Subcutaneous abdominal adipose tissue (tissue), 5 donors: ENCODE data around the gene DDA1.
A peak's percentile ranks its signal among the peaks of the same experiment; 100 is the strongest.

Source experiments
- H3K27ac ChIP-seq: one replicate; pipeline ENCODE4 v1.7.0; 2013; ENCODE audit warnings: low read depth, mild to moderate bottlenecking, inconsistent platforms, low read length, moderate library complexity
- H3K27me3 ChIP-seq, 5 donors: one replicate each; pipeline ENCODE4 v1.7.0; 2013; ENCODE audit warnings: low read length in 5 of 5, inconsistent platforms in 1 of 5; ENCODE audit not compliant: control insufficient read depth in 5 of 5, insufficient read depth in 4 of 5
- H3K36me3 ChIP-seq, 5 donors: one replicate each; pipeline ENCODE4 v1.7.0; 2013; ENCODE audit warnings: low read length in 5 of 5; ENCODE audit not compliant: control insufficient read depth in 5 of 5, insufficient read depth in 5 of 5
- H3K4me1 ChIP-seq, 5 donors: one replicate each; pipeline ENCODE4 v1.7.0; 2013; ENCODE audit warnings: low read length in 5 of 5, mild to moderate bottlenecking in 3 of 5, moderate library complexity in 1 of 5; ENCODE audit not compliant: control insufficient read depth in 5 of 5, insufficient read depth in 5 of 5
- H3K4me3 ChIP-seq, 5 donors: one replicate each; pipeline ENCODE4 v1.7.0; 2013; ENCODE audit warnings: low read length in 5 of 5, low read depth in 1 of 5
- H3K9ac ChIP-seq, 5 donors: one replicate each; pipeline ENCODE4 v1.7.0; 2013; ENCODE audit warnings: low read length in 5 of 5, mild to moderate bottlenecking in 4 of 5, moderate library complexity in 3 of 5
- H3K9me3 ChIP-seq, 5 donors: one replicate each; pipeline ENCODE4 v1.7.0; 2013; ENCODE audit warnings: low read length in 5 of 5; ENCODE audit not compliant: control insufficient read depth in 5 of 5
- donor health status: healthy.
- donor health status: healthy.
- donor health status: healthy.
- donor health status: healthy.
- donor health status: healthy.

Gene DDA1

DNA sequence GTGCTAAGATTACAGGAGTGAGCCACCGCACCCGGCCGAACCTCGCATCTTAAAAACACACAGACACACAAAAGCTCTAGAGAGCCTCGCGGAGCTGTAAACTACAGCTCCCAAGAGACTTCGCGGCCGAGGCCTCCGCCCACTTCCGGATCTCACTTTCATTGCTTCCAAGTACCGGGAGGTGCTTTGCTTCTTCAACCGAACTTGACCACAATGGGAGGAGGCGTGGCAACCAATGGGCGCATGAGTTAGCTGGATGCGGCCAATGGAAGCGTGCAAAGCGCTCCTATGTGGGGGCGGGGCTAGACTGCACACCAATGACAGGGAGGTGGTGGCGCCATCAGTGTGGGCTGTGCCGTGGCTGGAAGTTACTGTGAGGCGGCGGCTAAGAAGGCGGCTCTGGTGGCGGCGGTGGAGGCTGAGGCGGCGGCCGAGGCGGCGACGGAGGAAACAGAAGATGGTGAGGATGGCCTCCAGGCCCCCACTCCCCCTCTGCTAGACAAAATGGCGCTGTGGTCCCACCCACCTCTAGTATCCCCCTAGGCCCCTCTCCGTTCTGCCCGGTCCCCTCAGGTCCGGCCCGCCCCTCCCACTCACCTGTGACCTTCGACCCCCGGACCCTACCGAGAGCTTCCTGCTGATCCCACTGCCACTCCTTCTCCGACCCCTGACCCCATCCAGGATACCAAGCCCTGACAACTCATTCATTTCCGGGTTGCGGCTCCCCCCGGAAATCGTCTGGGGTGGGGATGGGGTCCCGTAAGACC is at the start of gene DDA1:
DDA1 (plus strand) TSS at position 366 of the 767 bp plus-strand sequence; CDS start at position 458, 92 bp downstream.
- Histone ChIP-seq H3K9me3 (no peaks in the 10 kb centered on the region), H3K4me3 (peak within 1 kb of the TSS; percentile 73 to 93 (median 89)), H3K36me3 (peaks cover 0 to 29% (median 11%) of the 10 kb centered on the region in 5 donors), H3K27ac (peak within 1 kb of the TSS; percentile 67), H3K27me3 (no peaks in the 10 kb centered on the region), H3K9ac (peak within 1 kb of the TSS in 4 of 5 donors; percentile 86 to 92 (median 88)), H3K4me1 (peaks cover 6 to 55% (median 40%) of the 10 kb centered on the region in 5 donors)

DNA sequence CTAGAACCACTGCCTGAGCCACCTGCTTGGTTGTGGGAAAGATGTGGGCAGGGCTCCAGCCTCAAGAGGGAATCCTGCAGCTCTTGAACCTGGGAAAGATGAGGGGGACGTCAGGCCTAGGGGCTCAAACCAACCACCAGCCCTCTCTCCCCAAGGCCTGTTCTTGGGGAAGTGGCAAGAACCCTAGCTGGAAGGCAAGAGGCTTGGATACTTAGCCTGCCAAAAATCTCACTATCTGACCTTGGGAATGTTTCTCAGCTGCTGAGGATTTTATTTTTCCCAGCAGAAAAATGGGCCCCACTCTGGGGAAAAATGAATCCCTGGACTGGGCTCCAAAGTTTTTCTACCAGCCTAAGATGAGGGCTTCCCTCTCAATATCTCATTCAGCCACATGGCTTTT is 49.4 kb upstream of the DDA1 start:
- Histone ChIP-seq H3K9me3 (peaks cover 0 to 11% (median 7%) of the 10 kb centered on the region in 5 donors), H3K36me3 (peaks cover 0 to 38% (median 17%) of the 10 kb centered on the region in 5 donors), H3K4me3 (peak overlapping the region in 1 of 5 donors; percentile 16), H3K9ac (no peak overlapping the region), H3K4me1 (peaks cover 0 to 25% (median 4%) of the 10 kb centered on the region in 5 donors), H3K27me3 (no peaks in the 10 kb centered on the region), H3K27ac (no peak overlapping the region)

GRCh38 chr19:17260842-17261325 is 48.5 kb upstream of the DDA1 start:
- Histone ChIP-seq H3K4me1 (peaks cover 0 to 28% (median 0%) of the 10 kb centered on the region in 5 donors), H3K4me3 (no peak overlapping the region), H3K9me3 (peaks cover 0 to 11% (median 7%) of the 10 kb centered on the region in 5 donors), H3K9ac (no peak overlapping the region), H3K27me3 (no peaks in the 10 kb centered on the region), H3K36me3 (peaks cover 0 to 31% (median 13%) of the 10 kb centered on the region in 5 donors), H3K27ac (no peak overlapping the region)

DNA sequence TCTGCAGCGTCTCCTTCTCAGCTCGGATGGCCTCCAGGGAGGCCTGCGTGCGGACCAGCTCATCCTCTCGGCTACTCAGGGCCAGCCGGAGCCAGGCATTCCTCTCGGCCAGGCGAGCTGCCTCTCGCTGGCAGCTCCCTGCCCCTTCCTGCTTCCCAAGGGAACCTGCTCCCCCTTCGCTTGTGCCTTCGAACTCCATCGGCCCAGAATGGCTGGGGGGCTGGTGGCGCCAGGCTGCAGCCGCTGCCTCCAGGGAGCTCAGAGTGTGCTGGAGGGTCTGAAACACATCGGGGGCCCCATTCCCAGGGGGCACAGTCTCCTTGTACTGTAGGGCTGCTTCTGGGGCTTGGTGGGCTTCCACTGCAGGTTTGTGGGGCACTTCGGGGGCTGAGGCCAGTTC is 46.8 kb upstream of the DDA1 start:
- peak overlapping the region in 2 of 5 donors; percentile 27 to 52 for H3K4me3 ChIP-seq

DNA sequence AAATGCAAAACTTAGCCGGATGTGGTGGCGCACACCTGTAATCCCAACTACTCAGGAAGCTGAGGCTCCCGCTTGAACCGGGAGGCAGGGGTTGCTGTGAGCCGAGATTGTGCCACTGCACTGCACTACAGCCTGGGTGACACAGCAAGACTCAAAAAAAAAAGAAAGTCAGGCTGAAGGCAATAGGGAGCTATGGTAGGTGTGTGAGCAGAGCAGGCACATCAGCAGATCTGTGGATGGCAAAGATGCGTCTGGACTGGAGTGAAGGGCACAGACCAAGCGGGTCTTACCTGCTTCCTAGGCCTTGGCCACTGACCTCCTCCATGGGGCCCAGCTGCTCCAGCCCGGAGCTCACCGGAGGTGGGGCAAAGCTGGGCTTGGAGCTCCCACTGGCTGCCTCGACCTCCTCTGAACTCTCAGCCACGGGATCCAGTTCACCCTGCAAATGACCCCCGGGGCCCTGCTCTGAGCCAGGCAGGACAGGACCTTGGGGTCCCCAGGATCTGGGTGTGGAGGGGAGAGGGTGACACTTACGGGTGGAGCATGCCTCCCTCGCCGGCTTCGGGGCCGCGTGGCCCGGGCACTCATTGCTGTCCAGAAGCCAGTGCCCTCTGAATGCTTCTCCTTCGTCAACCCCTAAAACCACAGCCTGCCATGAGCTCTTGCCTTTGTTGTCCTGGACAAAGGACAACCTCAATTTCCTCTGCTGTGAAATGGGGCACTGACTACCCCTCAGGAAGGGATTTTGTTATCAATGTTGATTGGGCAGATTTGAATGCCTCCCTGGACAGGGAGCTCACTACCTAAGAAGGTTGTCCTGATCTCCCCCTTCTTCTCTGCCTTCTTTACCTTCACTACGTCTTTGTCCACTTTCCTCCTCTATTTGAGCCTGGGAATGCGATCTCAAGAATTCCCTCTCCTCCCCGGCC is 45.4 kb upstream of the DDA1 start:
- Histone ChIP-seq H3K27ac (peak overlapping the region; percentile 81), H3K4me3 (peak overlapping the region in 4 of 5 donors; percentile 51 to 81 (median 66)), H3K4me1 (peaks cover 5 to 40% (median 14%) of the 10 kb centered on the region in 5 donors), H3K27me3 (no peaks in the 10 kb centered on the region), H3K36me3 (peaks cover 0 to 12% (median 8%) of the 10 kb centered on the region in 5 donors), H3K9ac (peak overlapping the region; percentile 3 to 89 (median 58)), H3K9me3 (peaks cover 0 to 10% (median 7%) of the 10 kb centered on the region in 5 donors)

More for the DNA sequence above, 46.8 kb upstream of the DDA1 start:
- no peak overlapping the region for H3K27ac ChIP-seq
- peaks cover 0 to 21% (median 13%) of the 10 kb centered on the region in 5 donors for H3K36me3 ChIP-seq
- H3K4me1 ChIP-seq = peaks cover 0 to 33% (median 6%) of the 10 kb centered on the region in 5 donors
- peaks cover 0 to 11% (median 7%) of the 10 kb centered on the region in 5 donors for H3K9me3 ChIP-seq
- H3K27me3 ChIP-seq = no peaks in the 10 kb centered on the region
- H3K9ac ChIP-seq = peak overlapping the region in 2 of 5 donors; percentile 26 to 56

DNA sequence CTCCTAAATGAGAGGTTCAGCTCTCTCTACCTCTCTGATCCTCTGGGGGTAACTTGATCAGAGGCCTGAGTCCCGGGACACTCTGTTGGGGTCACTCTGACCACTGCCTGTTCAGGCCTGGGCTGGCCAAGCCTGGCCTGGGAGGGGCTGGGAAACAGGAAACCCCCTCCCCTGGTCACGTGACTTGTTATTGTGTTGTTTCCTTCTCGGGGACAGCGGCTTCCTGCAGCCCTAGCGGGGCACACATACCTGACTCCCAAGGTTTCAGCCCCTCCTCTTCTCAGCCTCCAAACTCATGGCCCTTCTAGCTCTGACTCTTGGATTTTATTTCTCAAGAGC is 44.8 kb upstream of the DDA1 start, which contains the start of gene USHBP1:
USHBP1 (minus strand) TSS at position 105 of the 339 bp plus-strand sequence. CDS start 446 bp downstream, outside the sequence.
- peak within 1 kb of the TSS; percentile 81 for H3K27ac ChIP-seq
- H3K9me3 ChIP-seq = peaks cover 0 to 4% (median 2%) of the 10 kb centered on the region in 5 donors
- peaks cover 0 to 11% (median 3%) of the 10 kb centered on the region in 5 donors for H3K36me3 ChIP-seq

DNA sequence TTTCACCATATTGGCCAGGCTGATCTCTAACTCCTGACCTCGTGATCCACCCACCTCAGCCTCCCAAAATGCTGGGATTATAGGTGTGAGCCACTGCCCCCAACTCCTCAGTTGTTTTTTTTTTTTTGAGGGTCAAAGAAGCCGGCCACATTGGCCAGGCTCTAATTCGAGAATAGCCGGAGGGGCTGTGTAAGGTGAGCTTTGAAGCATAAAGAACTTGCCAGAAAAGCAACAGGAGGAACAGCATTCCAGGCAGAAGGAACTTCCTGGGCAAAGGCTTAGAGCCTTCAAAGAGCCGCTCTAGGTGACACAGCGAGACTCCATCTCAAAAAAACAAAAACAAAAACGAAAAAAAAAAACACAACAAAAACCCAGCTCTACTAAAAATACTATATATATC is 43.3 kb upstream of the DDA1 start:
- Histone ChIP-seq H3K36me3 (peaks cover 0 to 17% (median 4%) of the 10 kb centered on the region in 5 donors), H3K27me3 (no peaks in the 10 kb centered on the region), H3K9me3 (no peaks in the 10 kb centered on the region), H3K9ac (no peak overlapping the region), H3K27ac (no peak overlapping the region), H3K4me3 (no peak overlapping the region), H3K4me1 (peaks cover 5 to 36% (median 14%) of the 10 kb centered on the region in 5 donors)

More for the DNA sequence above, 44.8 kb upstream of the DDA1 start, which contains the start of gene USHBP1:
- peaks cover 5 to 40% (median 14%) of the 10 kb centered on the region in 5 donors for H3K4me1 ChIP-seq
- peak within 1 kb of the TSS in 4 of 5 donors; percentile 51 to 81 (median 66) for H3K4me3 ChIP-seq
- H3K27me3 ChIP-seq = no peaks in the 10 kb centered on the region
- H3K9ac ChIP-seq = peak within 1 kb of the TSS; percentile 3 to 89 (median 58)

DNA sequence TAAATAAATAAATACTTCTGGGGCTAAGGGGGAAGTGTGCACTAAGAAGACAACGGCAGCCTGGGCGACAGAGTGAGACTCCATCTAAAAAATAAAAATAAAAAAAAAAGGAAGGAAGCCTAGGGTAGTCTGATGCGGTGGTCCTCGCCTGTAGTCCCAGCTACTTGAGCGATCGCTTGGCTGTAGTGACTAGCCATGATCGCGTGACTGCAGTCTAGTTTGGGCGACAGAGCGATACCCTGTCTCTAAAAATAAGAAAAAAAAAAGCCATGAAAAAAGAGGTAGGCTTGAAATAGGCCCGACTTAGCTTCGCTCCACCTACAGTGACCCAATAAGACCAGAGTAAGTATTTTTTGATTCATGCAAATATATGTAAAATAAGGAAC is 42.8 kb upstream of the DDA1 start:
- Histone ChIP-seq H3K27ac (no peak overlapping the region), H3K27me3 (no peaks in the 10 kb centered on the region), H3K4me3 (peak overlapping the region in 1 of 5 donors; percentile 11), H3K9ac (no peak overlapping the region), H3K4me1 (peaks cover 5 to 34% (median 14%) of the 10 kb centered on the region in 5 donors), H3K36me3 (peaks cover 0 to 23% (median 9%) of the 10 kb centered on the region in 5 donors), H3K9me3 (no peaks in the 10 kb centered on the region)

DNA sequence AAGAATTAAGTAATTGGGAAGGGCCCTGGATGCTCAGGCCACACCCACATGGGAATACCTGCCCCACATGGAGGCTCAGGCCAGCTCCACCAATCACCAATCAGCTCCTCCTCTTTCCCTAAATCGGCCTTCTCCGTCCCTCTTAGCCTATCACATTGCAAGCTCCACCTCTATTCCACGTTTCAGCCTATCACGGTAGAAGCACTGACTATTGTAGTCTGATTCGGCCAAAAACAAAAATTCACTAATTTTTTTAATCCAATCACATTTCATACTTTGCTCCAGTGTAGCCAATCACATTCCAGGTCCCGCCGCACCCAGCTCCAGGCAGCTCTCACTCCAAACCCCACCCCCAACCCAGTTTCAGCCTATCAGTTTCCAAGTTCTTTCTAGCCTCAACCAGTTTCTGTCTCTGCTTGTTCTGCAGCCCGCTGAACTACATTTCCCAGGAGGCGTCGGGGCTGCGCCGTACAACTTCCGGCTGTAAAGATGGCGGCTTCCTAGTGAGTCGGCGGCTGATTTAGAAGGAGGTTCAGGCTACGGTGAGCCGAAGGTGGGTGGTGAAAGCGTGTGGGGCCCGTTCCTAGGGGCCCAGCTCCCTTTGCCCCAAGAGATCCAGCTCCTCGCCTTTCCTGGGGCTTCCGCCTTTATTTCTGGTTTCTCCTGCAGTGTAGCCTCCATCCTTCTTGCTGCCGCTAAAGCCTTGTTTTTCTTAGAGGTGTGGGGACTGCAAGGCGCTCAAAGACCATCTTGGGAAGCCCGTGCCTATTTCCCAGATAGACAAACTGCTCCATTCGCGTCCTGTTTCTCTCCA is 42.2 kb upstream of the DDA1 start, which contains the start of gene BABAM1:
BABAM1 (plus strand) TSS at position 469 of the 814 bp plus-strand sequence. CDS start 1,364 bp downstream, outside the sequence.
- no peaks in the 10 kb centered on the region for H3K9me3 ChIP-seq
- H3K9ac ChIP-seq = peak within 1 kb of the TSS; percentile 60 to 95 (median 86)
- peaks cover 0 to 29% (median 12%) of the 10 kb centered on the region in 5 donors for H3K36me3 ChIP-seq
- no peaks in the 10 kb centered on the region for H3K27me3 ChIP-seq
- H3K27ac ChIP-seq = peak within 1 kb of the TSS; percentile 86
- H3K4me3 ChIP-seq = peak within 1 kb of the TSS; percentile 86 to 98 (median 98)
- H3K4me1 ChIP-seq = peaks cover 5 to 33% (median 14%) of the 10 kb centered on the region in 5 donors
